SJCRH30 (cell line): ENCODE results near the gene HSPE1. TPM values are rescaled to one million over a fixed set of nuclear protein-coding genes. Genes with fewer than 3 reads are reported as not detected.

ENCODE experiments used
- total RNA-seq: library from RNA; depleted of rRNA; stranded (reverse); fragments of >200 nt; shearing (Covaris generic); gene quantifications from 2 replicates; pipeline ENCODE4 v1.2.3, GENCODE V29; 2014; rRNA removed

Gene HSPE1
- total RNA-seq, 1 experiment from 2014 or later = 395 TPM

Other genes starting within 250 kb of the HSPE1 start
- gene ANKRD44, start 189.6 kb upstream of the HSPE1 start, total RNA-seq = 0.48 and 0.85 TPM in 2 replicates
- 276 and 292 TPM in 2 replicates for gene SF3B1, start 65.4 kb upstream of the HSPE1 start, total RNA-seq
- 18.1 TPM in 2 replicates for gene COQ10B, start 46.8 kb upstream of the HSPE1 start, total RNA-seq
- 749 and 770 TPM in 2 replicates for gene HSPD1, start 539 bp upstream of the HSPE1 start, total RNA-seq
- 64.4 and 71.1 TPM in 2 replicates for gene MOB4, start 15.7 kb downstream of the HSPE1 start, total RNA-seq
- 0.02 TPM in 1 of 2 replicates, not detected in the other for gene RFTN2, start 175.2 kb downstream of the HSPE1 start, total RNA-seq
- 13.6 TPM in 2 replicates for gene MARS2, start 205.0 kb downstream of the HSPE1 start, total RNA-seq